NCI-H2081 treated with DMSO at 0.1 percent for 48 hours (cell line): ENCODE data around the gene PTPRC.
"Not testable (repeated sequence)": the region's sequence is repeated elsewhere in the genome, so short reads cannot be mapped to it uniquely, and the experiment has no call there.

Experiments used
- DNase-seq: peaks from one replicate; lab custom pipeline; 2025; lab: John Stamatoyannopoulos, UW

PTPRC gene, protein sequence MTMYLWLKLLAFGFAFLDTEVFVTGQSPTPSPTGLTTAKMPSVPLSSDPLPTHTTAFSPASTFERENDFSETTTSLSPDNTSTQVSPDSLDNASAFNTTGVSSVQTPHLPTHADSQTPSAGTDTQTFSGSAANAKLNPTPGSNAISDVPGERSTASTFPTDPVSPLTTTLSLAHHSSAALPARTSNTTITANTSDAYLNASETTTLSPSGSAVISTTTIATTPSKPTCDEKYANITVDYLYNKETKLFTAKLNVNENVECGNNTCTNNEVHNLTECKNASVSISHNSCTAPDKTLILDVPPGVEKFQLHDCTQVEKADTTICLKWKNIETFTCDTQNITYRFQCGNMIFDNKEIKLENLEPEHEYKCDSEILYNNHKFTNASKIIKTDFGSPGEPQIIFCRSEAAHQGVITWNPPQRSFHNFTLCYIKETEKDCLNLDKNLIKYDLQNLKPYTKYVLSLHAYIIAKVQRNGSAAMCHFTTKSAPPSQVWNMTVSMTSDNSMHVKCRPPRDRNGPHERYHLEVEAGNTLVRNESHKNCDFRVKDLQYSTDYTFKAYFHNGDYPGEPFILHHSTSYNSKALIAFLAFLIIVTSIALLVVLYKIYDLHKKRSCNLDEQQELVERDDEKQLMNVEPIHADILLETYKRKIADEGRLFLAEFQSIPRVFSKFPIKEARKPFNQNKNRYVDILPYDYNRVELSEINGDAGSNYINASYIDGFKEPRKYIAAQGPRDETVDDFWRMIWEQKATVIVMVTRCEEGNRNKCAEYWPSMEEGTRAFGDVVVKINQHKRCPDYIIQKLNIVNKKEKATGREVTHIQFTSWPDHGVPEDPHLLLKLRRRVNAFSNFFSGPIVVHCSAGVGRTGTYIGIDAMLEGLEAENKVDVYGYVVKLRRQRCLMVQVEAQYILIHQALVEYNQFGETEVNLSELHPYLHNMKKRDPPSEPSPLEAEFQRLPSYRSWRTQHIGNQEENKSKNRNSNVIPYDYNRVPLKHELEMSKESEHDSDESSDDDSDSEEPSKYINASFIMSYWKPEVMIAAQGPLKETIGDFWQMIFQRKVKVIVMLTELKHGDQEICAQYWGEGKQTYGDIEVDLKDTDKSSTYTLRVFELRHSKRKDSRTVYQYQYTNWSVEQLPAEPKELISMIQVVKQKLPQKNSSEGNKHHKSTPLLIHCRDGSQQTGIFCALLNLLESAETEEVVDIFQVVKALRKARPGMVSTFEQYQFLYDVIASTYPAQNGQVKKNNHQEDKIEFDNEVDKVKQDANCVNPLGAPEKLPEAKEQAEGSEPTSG (N-terminal part only)

DNA sequence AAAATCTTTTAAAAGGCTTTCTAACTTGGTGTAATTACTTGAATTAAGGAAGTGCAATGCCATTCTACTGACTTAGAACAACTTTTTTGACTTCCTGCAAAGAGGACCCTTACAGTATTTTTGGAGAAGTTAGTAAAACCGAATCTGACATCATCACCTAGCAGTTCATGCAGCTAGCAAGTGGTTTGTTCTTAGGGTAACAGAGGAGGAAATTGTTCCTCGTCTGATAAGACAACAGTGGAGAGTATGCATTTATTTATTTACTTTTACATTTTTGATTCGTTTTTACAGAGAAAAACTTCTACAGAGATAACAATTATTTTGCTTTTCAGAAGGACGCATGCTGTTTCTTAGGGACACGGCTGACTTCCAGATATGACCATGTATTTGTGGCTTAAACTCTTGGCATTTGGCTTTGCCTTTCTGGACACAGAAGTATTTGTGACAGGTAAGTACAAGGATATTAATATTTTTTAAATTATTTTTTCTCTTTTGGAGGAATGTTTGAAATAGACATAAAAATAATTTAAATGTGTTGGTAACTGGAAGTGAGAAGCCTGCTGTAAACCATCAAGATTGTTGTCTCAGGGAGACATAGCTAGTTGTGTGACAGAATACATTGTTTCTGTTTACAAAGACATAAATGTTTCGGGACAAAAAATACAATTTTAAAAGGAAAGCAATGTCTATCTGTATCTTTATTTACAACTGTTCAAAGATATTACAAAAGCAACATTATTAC lies at the start of gene PTPRC:
PTPRC (plus strand) TSS at position 147 of the 742 bp plus-strand sequence; CDS start at position 376, 229 bp downstream.
- DNase-seq = no peak

DNA sequence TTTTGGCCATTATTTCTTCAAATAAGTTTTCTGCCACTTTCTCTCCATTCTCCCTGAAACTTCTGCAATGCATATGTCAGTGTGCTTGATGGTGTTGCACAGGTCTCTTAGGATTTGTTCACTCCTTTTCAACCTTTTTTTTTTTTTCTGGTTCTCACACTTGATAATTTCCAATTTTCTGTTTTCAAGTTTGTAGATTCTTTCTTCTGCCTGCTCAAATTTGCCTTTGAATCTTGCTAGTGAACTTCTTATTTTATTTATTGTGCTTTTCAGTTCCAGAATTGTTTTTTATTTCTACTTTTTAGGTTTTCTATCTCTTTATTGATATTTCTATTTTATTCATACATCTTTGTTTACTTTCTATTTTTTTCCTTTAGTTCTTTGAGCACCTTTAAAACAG lies 48.4 kb upstream of the PTPRC start:
- no peak for DNase-seq

GRCh38 chr1:198595765-198596164 lies 43.1 kb upstream of the PTPRC start:
- no peak for DNase-seq

- DNase-seq = no peak
Observed at GRCh38 chr1:198597690-198598430, 41.0 kb upstream of the PTPRC start.

GRCh38 chr1:198598796-198599321 lies 40.0 kb upstream of the PTPRC start:
- no peak for DNase-seq

- DNase-seq = no peak
Observed at GRCh38 chr1:198599749-198600148, 39.1 kb upstream of the PTPRC start.

- DNase-seq = no peak
Observed at GRCh38 chr1:198600906-198601305, 37.9 kb upstream of the PTPRC start.

GRCh38 chr1:198601310-198601709 lies 37.5 kb upstream of the PTPRC start:
- DNase-seq = not testable (repeated sequence)

DNA sequence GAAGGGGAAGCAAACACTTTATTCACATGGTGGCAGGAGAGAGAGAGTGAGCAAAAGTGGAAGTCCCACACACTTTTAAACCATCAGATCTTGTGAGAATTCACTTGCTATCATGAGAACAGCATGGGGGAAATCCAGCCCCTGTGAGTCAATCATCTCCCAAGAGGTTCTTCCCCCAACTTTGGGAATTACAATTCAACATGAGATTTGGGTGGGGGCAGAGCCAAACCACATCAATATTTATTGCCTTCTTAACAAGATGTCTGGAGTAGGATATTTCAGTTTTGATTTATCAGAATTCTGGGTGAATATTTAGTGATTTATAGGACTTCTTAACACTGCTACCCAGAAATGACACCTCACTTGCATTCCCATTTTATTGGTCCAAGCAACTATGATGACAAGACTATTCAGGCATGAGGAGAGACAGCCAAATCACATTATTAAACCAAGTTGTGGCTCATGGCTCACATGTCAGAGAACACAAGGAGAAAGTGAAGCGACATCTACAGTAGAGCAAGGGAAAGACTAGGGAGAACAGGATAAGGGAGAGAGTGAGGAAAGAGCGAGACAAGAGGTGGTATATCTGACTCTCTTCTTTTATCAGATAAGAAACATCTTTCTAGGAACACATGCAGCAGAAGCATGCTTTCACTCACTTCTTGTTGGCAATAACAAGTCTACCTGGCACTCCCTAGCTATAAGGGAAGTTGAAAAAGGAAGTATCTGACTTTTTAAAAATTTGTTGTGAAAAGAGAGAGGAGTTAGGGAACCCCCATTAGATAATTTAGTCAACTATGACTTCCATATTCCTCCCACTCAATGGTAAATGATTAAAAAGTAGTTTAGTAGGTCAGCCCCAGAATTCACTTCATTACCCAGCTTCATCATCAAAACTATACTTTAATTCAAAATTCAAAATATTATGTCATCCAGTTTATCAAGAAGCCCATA lies 36.6 kb upstream of the PTPRC start:
- DNase-seq = no peak

DNA sequence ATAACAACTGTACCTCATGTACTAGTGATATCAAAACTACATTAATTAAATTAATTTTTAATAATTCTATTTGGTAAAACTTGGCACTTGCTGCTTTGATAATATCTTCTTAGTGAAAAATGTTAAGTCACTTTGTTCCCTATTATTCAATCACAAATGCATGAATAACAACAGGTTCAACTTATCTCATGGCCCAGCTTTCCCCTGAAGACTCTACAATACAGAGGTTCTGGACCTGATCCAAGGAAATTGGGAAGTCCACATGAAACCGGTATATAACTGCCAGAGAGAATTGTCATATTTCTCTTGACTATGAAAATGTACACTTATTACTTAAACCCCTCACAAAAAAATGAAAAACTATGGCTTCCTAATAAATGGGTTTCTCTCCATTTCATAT lies 33.9 kb upstream of the PTPRC start:
- DNase-seq = no peak

GRCh38 chr1:198605406-198605805 lies 33.4 kb upstream of the PTPRC start:
- no peak for DNase-seq

- DNase-seq = no peak
Observed at GRCh38 chr1:198606020-198606438, 32.8 kb upstream of the PTPRC start.

GRCh38 chr1:198607714-198608113 lies 31.1 kb upstream of the PTPRC start:
- DNase-seq = no peak

DNA sequence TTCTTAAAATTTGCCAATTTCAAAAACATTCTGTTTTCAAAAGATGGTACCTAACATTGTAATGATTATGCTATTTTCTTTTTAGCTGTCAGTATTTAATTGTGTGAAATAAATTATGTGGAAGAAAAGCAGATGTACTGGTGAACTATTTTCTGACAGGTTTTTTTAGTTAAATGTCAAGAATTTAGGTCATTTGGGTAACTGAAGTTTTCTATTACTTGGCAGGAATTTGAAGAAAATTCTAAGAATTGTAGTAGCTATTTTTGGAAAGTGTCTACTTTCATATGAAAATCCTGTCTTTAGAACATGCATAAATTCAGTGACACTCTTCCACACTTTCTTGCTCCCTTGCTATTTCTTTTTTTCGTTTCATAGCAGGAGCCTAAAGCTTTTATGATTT lies 28.5 kb upstream of the PTPRC start:
- DNase-seq = no peak

DNA sequence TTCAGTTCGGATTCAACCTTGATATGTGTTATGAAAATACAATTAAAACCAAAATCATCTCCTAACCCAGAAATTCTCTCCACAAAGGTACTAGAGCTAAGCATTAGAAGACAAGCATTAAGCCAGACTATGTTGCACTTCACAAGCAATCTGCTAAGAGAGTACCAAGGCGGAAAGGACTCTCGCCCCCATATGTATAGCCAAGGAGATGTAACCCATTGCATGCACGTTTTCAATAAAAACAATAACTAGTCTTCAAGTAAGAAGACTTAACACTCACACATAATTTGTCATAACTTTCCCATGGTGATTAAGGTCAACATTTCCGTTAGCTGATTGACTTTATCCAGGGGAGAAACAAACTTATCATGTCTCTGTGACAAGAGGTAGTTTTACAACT lies 27.6 kb upstream of the PTPRC start:
- no peak for DNase-seq

DNA sequence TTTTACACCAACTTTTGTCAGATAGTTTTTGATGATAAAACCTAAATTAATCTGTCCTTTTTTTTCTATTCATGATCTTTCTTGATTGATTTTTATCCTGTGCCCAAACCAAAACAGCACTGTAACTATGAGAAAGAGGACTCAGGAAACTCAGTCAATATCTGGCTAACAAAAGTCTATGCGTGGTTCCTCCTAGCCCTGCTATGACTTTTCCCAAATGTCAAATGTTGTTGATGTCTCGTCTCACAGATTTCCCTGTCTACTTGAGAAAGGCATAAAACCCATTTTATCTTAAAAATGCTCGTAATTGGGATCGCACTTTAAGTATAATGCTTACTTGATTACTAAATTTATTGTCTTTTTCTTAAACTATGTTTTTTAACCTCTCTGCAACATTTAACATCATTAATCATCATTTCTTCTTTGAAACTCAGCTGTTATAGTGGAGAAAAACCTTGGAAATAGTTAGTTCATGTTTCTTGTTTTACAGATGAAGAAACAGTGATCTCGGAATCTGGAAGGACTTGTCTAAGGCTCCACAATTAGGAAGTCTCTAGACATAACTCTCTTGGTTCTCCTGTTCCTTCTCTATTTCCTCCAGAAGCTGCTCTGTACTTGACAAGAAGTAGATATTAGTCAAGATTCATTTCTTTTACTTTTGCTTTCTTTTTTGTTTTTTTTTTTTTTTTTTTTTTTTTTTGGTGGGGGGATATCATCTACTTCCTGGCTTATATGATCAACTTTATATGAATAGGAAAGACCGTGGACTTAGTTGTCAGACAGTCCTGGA lies 26.2 kb upstream of the PTPRC start:
- DNase-seq = no peak

GRCh38 chr1:198617406-198617805 lies 21.4 kb upstream of the PTPRC start:
- no peak for DNase-seq

GRCh38 chr1:198619375-198620140 lies 19.3 kb upstream of the PTPRC start:
- DNase-seq = no peak
